Middle frontal gyrus (tissue), 1 donor: ENCODE measurements around the gene OXSM.

Experiments used
- DNase-seq: peaks from one replicate; pipeline ENCODE4 v3.0.0-alpha.2; 2015; ENCODE audit warnings: low spot score; ENCODE audit errors: extremely low spot score

OXSM gene

GRCh38 chr3:25803833-25804232, 13.9 kb downstream of the OXSM start:
- DNase-seq, result no peak

GRCh38 chr3:25804676-25805075, 14.8 kb downstream of the OXSM start:
- no peak for DNase-seq

- DNase-seq, result no peak
These were observed 22.8 kb downstream of the OXSM start for GRCh38 chr3:25812644-25813043.

DNA sequence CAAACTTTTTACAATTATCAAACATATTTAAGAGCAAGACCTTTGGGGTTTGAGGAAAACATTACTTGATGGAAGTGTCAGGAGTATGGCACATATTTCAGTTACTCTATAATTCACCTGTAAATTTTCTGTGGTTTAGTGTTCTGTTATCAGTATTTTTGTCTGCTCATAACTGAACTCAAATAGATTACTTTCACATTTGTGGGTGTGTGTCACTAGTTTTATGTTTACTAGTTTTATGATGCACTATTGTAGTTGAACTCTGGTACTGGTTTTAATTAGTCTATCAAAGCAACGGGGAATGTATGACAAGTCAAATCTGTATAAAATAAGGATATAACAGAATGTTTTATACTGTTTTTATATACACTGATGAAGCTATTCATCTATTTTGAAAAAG, 27.2 kb downstream of the OXSM start:
- DNase-seq, result no peak

GRCh38 chr3:25817638-25818037, 27.7 kb downstream of the OXSM start:
- no peak for DNase-seq

DNA sequence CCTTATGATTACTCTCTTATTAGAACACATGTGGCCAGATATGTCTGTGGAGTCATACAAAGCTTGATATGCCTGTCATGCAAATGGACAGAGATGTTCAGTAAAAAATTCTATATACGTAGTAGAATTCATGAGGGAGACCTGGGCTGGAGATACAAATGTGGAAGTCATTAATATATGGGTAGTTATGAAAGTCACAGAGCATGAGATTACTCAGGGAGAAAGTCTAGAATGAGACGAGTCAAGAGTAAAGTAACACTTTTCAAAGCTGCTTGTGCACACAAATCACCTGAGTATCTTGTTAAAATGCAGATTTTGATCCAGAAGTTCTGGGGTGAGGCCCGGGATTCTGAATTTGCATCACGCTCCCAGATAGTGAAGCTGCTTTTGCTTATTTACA, 28.4 kb downstream of the OXSM start:
- no peak for DNase-seq

DNA sequence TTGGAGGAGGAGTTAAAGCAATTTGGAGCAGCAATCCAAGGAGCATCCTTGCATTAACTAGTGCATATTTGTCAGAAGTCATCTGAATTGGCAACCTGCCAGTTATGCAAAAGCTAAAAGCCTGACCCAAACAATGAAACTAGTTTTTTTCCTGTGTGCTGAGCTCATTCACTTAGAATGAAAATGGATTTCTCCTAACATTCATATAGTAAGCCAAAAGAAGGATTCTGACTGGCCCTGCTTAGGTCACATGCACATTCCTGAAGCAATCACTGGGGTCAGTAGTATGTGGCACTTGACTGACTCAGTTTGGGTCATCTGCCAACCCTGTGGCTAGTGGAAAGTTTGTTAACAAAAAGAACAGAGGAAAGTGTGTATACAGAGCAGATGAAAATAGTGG, 30.5 kb downstream of the OXSM start:
- DNase-seq, result no peak

DNA sequence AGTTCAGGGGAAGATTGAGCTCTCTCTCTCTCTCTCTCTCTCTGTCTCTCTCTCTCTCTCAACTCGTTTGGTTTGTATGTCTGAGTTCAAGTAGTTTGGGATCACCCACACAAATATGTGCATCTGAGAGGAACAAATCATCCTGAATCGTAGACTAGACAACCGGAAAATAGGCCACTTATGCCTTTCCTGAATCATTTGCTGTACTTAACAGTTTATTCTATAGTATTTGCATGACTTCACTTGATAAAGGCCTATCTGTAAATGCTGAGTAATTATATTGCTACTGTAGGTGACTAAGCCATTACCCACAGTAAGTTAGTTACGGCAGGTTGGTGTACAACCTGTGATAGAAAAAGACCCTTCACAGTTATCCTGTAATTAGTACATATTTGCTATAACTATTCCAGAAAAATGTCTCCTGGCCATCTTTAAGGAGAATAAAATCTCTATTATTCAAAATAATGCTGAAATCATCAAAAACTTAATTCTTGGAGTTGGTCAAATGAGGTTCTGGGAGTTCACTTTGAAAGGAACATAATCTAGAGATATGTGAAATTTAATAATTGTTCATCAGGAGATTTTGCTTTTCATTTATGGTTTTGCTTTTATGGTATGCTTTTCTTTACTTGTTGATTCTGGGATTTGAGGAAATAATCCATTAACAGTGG, 31.1 kb downstream of the OXSM start:
- DNase-seq, result no peak

DNA sequence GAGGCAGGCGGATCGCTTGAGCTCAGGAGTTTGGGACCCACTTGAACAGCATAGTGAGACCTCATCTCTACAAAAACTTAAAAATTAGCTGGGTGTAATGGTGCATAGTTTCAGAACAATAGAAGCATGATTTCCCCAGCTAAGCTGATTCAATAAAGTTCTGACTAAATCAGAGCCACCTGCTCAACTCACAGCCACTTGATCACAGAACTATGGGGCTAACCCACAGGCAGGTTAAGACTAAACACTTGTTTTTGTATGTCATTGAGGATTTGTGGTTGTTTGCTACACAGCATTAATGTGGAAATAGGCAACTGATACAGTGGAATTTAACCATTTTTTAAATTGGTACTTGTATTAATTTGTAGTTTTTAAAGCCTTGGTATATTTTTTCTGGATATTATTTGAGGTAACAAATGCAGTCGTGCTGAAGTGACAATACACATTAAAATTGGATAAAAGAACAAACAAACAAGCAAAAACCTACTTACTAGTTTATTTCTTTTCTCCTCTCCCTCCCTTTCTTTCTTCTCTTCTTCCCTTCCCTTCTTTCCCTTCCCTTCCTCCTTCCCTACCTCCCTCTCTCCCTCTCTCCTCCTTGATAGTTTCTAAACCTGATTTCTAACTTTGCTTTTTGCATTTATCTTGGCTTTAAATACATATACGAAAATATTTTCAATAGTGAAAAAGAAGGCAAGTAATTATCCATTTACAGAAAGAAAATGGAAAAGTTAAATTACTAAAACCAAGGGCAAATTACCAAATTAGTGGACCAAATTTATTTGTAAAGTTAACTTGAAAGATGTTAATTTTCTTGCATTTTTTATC, 32.1 kb downstream of the OXSM start:
- DNase-seq, result no peak

GRCh38 chr3:25823314-25823713, 33.4 kb downstream of the OXSM start:
- no peak for DNase-seq

DNA sequence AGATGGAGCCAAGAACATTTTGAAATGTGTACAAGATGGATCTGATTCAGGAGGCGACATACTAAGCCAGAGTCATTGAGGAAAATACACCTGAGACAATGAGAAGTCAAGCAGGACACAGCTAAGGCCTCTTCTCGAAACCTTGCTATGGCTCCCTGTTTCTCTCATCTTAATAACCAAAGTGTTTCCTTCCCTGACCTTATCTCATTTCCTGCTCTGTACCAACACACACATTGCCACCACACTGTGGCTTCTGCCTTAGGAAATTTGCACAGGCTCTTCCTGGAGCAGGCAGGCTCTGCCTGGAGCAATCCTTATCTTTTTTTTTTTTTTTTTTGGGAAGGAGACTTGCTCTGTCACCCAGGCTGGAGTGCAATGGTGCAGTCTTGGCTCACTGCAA, 36.6 kb downstream of the OXSM start:
- DNase-seq, result no peak

GRCh38 chr3:25830373-25831280, 40.7 kb downstream of the OXSM start:
- peak; percentile 55 for DNase-seq

DNA sequence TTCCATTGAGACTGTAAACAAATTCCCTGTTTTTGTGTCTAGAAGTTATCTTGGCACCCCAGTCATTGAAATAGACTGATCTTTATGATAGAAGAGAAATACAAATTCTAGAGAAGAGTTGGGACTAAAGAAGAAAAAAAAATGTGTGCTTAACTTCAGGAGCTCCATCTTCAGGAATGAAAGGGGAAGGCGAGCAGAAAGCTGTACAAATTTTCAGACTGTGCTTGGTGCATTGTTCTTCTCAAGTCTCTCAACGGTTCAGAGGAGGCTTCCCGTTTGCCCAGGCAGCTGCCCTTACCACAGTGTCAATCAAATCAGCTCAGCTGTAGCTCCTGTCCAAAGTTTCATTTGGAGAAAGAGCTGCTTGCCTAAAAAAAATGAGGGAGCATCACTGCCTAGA, 41.7 kb downstream of the OXSM start:
- no peak for DNase-seq

GRCh38 chr3:25834346-25834745, 44.5 kb downstream of the OXSM start:
- no peak for DNase-seq

GRCh38 chr3:25836579-25836978, 46.7 kb downstream of the OXSM start:
- no peak for DNase-seq

DNA sequence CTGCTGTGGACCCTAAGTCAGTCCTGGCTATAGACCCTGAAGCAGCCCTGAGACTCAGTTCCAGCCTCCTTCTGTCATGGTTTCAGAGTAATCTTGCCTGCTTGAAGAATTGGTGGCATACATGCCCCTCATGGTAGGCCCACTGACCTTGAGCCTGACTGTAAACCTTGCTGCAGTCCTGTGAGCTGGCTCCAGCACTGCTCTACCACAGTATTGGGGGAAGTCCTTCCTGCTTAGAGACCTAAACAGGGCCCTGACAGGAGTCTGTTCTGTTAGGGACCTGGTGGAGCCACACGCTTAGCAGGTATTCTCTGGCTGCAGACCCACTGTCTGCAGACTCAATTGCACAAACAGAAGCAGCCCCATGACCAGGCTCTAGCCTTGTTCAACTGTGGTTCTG, 47.1 kb downstream of the OXSM start:
- no peak for DNase-seq

DNA sequence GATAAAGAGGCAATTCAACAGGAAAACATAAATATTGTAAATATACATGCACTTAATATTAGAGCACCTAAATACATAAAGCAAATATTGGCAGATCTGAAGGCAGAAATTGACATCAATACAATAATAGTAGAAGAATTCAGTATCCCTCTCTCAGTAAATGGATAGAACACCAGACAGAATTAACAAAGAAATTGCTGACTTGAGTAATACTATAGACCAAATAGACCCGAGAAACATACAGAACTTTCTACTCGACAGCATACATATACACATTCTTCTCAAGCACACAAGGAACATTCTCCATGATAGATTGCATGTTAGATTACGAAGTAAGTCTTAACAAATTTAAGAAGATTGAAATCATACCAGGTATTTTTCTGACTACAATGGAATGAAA, 50.2 kb downstream of the OXSM start:
- no peak for DNase-seq

- no peak for DNase-seq
These were observed 53.4 kb downstream of the OXSM start for GRCh38 chr3:25843332-25843731.
